HG03039 (cell line): ENCODE data around the gene PCDHGA3.
"Not testable (repeated sequence)": the region's sequence is repeated elsewhere in the genome, so short reads cannot be mapped to it uniquely, and the experiment has no call there.

ENCODE experiments used
- ATAC-seq: cut with Tn5 transposase; IDR thresholded peaks from one replicate; pipeline ENCODE4 v1.9.1; 2021; ENCODE audit warnings: mild to moderate bottlenecking, moderate library complexity; ENCODE audit not compliant: unreplicated experiment

The PCDHGA3 gene

GRCh38 chr5:141382469-141383294 lies 39.1 kb downstream of the PCDHGA3 start, which contains the start of gene PCDHGA7:
Gene PCDHGA7, plus strand, starts transcription at chr5:141382742. Its CDS starts 158 bp downstream, at chr5:141382900.
- ATAC-seq = no peak

GRCh38 chr5:141383345-141383744 lies 39.7 kb downstream of the PCDHGA3 start:
- ATAC-seq = no peak

- ATAC-seq = no peak
Measured at GRCh38 chr5:141384471-141385267, 41.0 kb downstream of the PCDHGA3 start.

- peak; percentile 49 for ATAC-seq
Measured at GRCh38 chr5:141387557-141388311, 44.1 kb downstream of the PCDHGA3 start, which contains the start of gene PCDHGB4. Gene PCDHGB4, plus strand, starts transcription at chr5:141387698. Its CDS starts 187 bp downstream, at chr5:141387885.

- ATAC-seq = no peak
Measured at GRCh38 chr5:141388661-141389060, 45.0 kb downstream of the PCDHGA3 start.

GRCh38 chr5:141389153-141390042 lies 45.8 kb downstream of the PCDHGA3 start:
- no peak for ATAC-seq

GRCh38 chr5:141392429-141393198 lies 49.0 kb downstream of the PCDHGA3 start, which contains the start of gene PCDHGA8:
Gene PCDHGA8, plus strand, starts transcription at chr5:141392633. Its CDS starts 181 bp downstream, at chr5:141392814.
- ATAC-seq = no peak

GRCh38 chr5:141393267-141393666 lies 49.6 kb downstream of the PCDHGA3 start:
- ATAC-seq = no peak

GRCh38 chr5:141394401-141395187 lies 51.0 kb downstream of the PCDHGA3 start:
- not testable (repeated sequence) for ATAC-seq
